A549 (cell line): Measurements from ENCODE around the gene S1PR2. TPM values are rescaled to one million over a fixed set of nuclear protein-coding genes. Genes with fewer than 3 reads are reported as not detected.
"Not testable (repeated sequence)": the region's sequence is repeated elsewhere in the genome, so short reads cannot be mapped to it uniquely, and the experiment has no call there.

Experiments used
- ATAC-seq, 2 experiments: fragments of 200-7000 bp in 1 of 2; fragments of >200 bp in 1 of 2; cut with Nextera tagmentation in 1 of 2; cut with Tn5 transposase in 1 of 2; 3 replicates each; pipeline versions ENCODE4 v1.8.0 to v1.9.1; 2018 to 2020; ENCODE audit warnings: mild to moderate bottlenecking in 1 of 2, moderate library complexity in 1 of 2
- CTCF ChIA-PET: fragments of 300-600 bp; sonication (Branson Sonifier 250); formaldehyde crosslinking; extraction: SDS; loops from one replicate; lab custom pipeline; 2021; ENCODE audit warnings: antibody characterized with exemption, inconsistent platforms; lab: Yijun Ruan, JAX
- POLR2A ChIA-PET: fragments of 350-600 bp; formaldehyde crosslinking; extraction: SDS; loops from one replicate; lab custom pipeline; 2021; ENCODE audit warnings: antibody characterized with exemption, inconsistent platforms; lab: Yijun Ruan, JAX
- DNase-seq, 2 experiments: peaks; one replicate each; pipeline versions ENCODE4 v3.0.0 to v3.0.0-alpha.2; 2011 to 2016; ENCODE audit warnings: low read depth in 1 of 2, low spot score in 1 of 2
- FAIRE-seq: peaks from 2 replicates; lab custom pipeline; 2011; peaks lifted over from hg19 to GRCh38; lab: Jason Lieb, UNC
- H3K27ac ChIP-seq, 2 experiments: fragments of >200 bp; sonication (Bioruptor Twin); formaldehyde crosslinking; 3 replicates each; pipeline ENCODE4 v1.5.1; 2016 to 2017
- H3K4me1 ChIP-seq: fragments of >200 bp; sonication (Bioruptor Twin); formaldehyde crosslinking; 3 replicates; pipeline ENCODE4 v1.6.1; 2016
- H3K4me2 ChIP-seq: fragments of >200 bp; sonication (Bioruptor Twin); formaldehyde crosslinking; 3 replicates; pipeline ENCODE4 v1.6.1; 2016
- H3K4me3 ChIP-seq: fragments of >200 bp; sonication (Bioruptor Twin); formaldehyde crosslinking; 3 replicates; pipeline ENCODE4 v1.5.1; 2016
- H3K9me3 ChIP-seq: fragments of >200 bp; sonication (Bioruptor Twin); formaldehyde crosslinking; 3 replicates; pipeline ENCODE4 v1.6.1; 2016
- CEBPB ChIP-seq, 2 experiments: fragments of >200 bp in 1 of 2; sonication (Bioruptor Twin) in 1 of 2; formaldehyde crosslinking in 1 of 2; IDR thresholded peaks; 2 replicates each; pipeline ENCODE4 v1.6.1; 2012 to 2016
- CHD4 ChIP-seq: fragments of 200-600 bp; sonication (generic); IDR thresholded peaks from 2 replicates; pipeline ENCODE4 v1.6.1; 2016; ENCODE audit warnings: antibody characterized with exemption, mild to moderate bottlenecking, borderline replicate concordance
- CTCF ChIP-seq: fragments of >200 bp; sonication (Bioruptor Twin); formaldehyde crosslinking; IDR thresholded peaks from 3 replicates; pipeline ENCODE4 v1.5.1; 2016
- JUNB ChIP-seq: fragments of >200 bp; sonication (Bioruptor Twin); formaldehyde crosslinking; IDR thresholded peaks from 2 replicates; pipeline ENCODE4 v1.6.1; 2016
- KDM1A ChIP-seq: fragments of 200-600 bp; sonication (generic); IDR thresholded peaks from 2 replicates; pipeline ENCODE4 v1.6.1; 2016; ENCODE audit warnings: low read depth, mild to moderate bottlenecking
- KDM5A ChIP-seq: fragments of 200-600 bp; sonication (generic); IDR thresholded peaks from 2 replicates; pipeline ENCODE4 v1.6.1; 2016; ENCODE audit warnings: antibody characterized with exemption, mild to moderate bottlenecking
- NFE2L2 ChIP-seq: fragments of 150-350 bp; conservative IDR thresholded peaks from 2 replicates; pipeline ENCODE4 v1.6.1; 2014; ENCODE audit warnings: low read length
- NR3C1 ChIP-seq: fragments of >200 bp; sonication (Bioruptor Twin); formaldehyde crosslinking; IDR thresholded peaks from 3 replicates; pipeline ENCODE4 v1.6.1; 2017
- POLR2A ChIP-seq: IDR thresholded peaks from 2 replicates; pipeline ENCODE4 v1.6.1; 2012; ENCODE audit warnings: mild to moderate bottlenecking, low read length
- RCOR1 ChIP-seq: fragments of 150-350 bp; IDR thresholded peaks from 2 replicates; pipeline ENCODE4 v1.6.1; 2014; ENCODE audit warnings: antibody characterized with exemption, low read length, low read depth
- RNF2 ChIP-seq: fragments of 200-600 bp; sonication (generic); IDR thresholded peaks from 2 replicates; pipeline ENCODE4 v1.6.1; 2016; ENCODE audit warnings: low read depth, mild to moderate bottlenecking, antibody characterized with exemption, moderate library complexity, borderline replicate concordance
- SMC3 ChIP-seq: fragments of >200 bp; sonication (Bioruptor Twin); formaldehyde crosslinking; IDR thresholded peaks from 3 replicates; pipeline ENCODE4 v1.6.1; 2018; ENCODE audit warnings: inconsistent platforms
- ZSCAN20 ChIP-seq: fragments of 250-450 bp; sonication (Bioruptor Pico); IDR thresholded peaks from 2 replicates; pipeline ENCODE4 v1.8.0; 2022; ENCODE audit warnings: mild to moderate bottlenecking, moderate library complexity
- WGBS: methylation state at CpG from one replicate; pipeline ENCODE4 v1.1.6; 2017; ENCODE audit errors: missing lambda C conversion rate; 5-methylcytosine and 5-hydroxymethylcytosine counted together
- polyA plus RNA-seq, 4 experiments: library from polyadenylated mRNA; depleted of rRNA in 3 of 4; stranded (reverse); fragments of >200 nt; fragmentation: RNase III in 1 of 4; extraction: RNeasy Plus Mini Kit Qiagen cat#74134 plus additional on column Dnase treatment in 1 of 4; gene quantifications; 2 replicates in 3 of 4; 3 replicates in 1 of 4; pipeline ENCODE4 v1.2.3, GENCODE V29; 2011 to 2017
- TF ChIP-seq, protein P1 (sequence below): fragments of >200 bp; sonication (Bioruptor Twin); formaldehyde crosslinking; IDR thresholded peaks from 2 replicates; pipeline ENCODE4 v1.6.1; 2016

The S1PR2 gene
- polyA plus RNA-seq, 2 of the 4 experiments (the other 2 are of a cell fraction): 0.72 to 0.87 TPM

DNA sequence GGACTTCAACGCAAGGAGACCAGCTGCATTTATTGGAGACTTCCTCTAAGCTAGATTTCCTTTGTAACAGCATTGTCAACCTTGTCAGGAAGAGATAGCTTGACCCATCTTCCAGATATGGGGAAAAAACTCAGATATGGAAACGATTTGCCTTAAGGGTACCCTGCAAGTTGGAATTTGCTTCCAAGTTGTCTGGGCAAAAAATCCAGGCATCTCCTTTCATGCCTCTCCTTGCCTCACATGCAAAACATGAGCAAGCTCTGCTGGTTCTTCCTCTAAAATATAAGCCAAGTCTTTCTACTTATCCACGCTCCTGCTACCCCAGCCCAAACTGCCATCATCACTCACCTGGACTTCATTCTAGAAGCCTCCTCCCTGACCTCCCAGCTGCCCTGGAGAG lies 30.0 kb downstream of the S1PR2 start:
- H3K4me2 ChIP-seq: no peak overlapping the region
- no peak overlapping the region for H3K27ac ChIP-seq
- 66% methylated on average over 3 of the region's 3 CpGs for WGBS
- ATAC-seq (no peak), FAIRE-seq (no peak), DNase-seq (no peak)
- no peak for TF ChIP-seq ZSCAN20 (CRISPR knock-in tag)
- TF ChIP-seq SMC3: no peak
- TF ChIP-seq KDM5A: no peak
- no peak for TF ChIP-seq POLR2A
- no peak for TF ChIP-seq NR3C1
- no peak for TF ChIP-seq JUNB
- no peak for TF ChIP-seq CHD4
- no peak for TF ChIP-seq CEBPB (IDR thresholded peaks at IDR 0.05)
- no peak for TF ChIP-seq RCOR1
- TF ChIP-seq CTCF: no peak
- TF ChIP-seq RNF2: no peak
- TF ChIP-seq, protein P1, sequence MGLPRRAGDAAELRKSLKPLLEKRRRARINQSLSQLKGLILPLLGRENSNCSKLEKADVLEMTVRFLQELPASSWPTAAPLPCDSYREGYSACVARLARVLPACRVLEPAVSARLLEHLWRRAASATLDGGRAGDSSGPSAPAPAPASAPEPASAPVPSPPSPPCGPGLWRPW: no peak
- no peak for TF ChIP-seq NFE2L2
- no peak overlapping the region for H3K4me3 ChIP-seq
- no peaks in the 10 kb centered on the region for H3K4me1 ChIP-seq
- no peaks in the 10 kb centered on the region for H3K9me3 ChIP-seq
- ChIA-PET CTCF (no interaction called here), POLR2A (no interaction called here)

GRCh38 chr19:10200101-10200500 lies 31.0 kb downstream of the S1PR2 start:
- POLR2A ChIA-PET: interaction anchor here (0.6 kb wide), 1 partner anchor 142 kb away, joined by 4 read pairs; no protein-coding TSS in a partner anchor
- not testable (repeated sequence) for H3K4me1 ChIP-seq, H3K4me2 ChIP-seq, H3K9me3 ChIP-seq, H3K27ac ChIP-seq, ATAC-seq, FAIRE-seq, DNase-seq, H3K4me3 ChIP-seq
- 87% methylated on average over 13 of the region's 15 CpGs for WGBS
- CTCF ChIA-PET: interaction anchor here (1.0 kb wide), 1 partner anchor 269 kb away, joined by 3 read pairs; no protein-coding TSS in a partner anchor

DNA sequence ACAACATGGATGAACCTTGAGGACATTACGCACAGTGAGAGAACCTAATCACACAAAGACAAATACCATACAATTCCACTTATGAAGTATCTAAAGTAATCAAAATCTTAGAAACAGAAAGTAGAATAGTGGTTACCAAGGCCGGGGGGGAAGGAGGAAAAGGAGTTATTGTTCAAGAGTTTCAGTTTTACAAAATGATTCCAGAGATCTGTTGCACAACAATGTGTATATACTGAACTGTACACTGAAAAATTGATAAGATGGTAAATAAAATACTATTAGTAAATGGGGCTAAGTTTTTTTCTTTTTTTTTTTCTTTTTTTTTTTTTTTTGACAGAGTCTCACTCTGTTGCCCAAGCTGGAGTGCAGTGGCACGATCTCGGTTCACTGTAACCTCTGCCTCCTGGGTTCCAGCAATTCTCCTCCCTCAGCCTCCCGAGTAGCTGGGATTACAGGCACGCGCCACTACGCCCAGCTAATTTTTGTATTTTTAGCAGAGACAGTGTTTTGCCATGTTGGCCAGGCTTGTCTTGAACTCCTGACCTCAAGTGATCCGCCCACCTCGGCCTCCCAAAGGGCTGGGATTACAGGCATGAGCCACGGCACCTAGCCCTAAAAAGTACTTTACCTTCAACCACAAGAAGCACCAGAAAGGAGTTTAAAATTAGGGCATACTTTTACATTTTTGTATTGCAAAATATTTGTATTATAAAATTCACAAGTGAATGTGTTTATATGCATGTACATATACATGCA lies 32.1 kb downstream of the S1PR2 start:
- not testable (repeated sequence) for H3K27ac ChIP-seq, H3K4me1 ChIP-seq, H3K9me3 ChIP-seq, DNase-seq, H3K4me3 ChIP-seq, ATAC-seq, H3K4me2 ChIP-seq, FAIRE-seq
- CTCF ChIA-PET: interaction anchor here (0.5 to 1.0 kb wide), 2 partner anchors 60 to 200 kb away, joined by 3 read pairs; no protein-coding TSS in a partner anchor
- 61% methylated on average over 11 of the region's 11 CpGs for WGBS
- POLR2A ChIA-PET: interaction anchor here (0.6 to 0.7 kb wide), 2 partner anchors 144 to 236 kb away, joined by 3 to 4 read pairs; no protein-coding TSS in a partner anchor

DNA sequence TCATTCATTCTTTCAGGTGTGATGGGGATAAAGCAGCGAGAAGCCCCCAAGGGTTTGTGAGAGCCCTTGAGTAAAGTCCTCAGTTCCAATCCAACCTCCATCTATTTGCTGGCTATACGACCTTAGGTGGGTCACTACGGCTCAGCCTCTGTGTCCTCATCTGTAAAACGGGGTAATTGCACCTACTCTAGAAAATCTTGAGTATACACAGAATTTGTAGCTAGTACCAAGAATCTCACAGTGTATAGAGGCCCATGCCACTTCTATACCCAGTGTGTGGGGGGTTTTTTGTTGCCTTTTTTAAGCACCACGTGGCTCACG lies 36.0 kb downstream of the S1PR2 start:
- WGBS: 29% methylated on average over 6 of the region's 6 CpGs
- ChIA-PET POLR2A (no interaction called here), CTCF (interaction anchor here (0.7 to 1.1 kb wide), 3 partner anchors 12 to 55 kb away, joined by 3 to 5 read pairs (median 4); no protein-coding TSS in a partner anchor)
- Histone ChIP-seq H3K27ac (peak overlapping the region; percentile 86 to 100), H3K4me1 (peaks cover 16% of the 10 kb centered on the region), H3K9me3 (no peaks in the 10 kb centered on the region), H3K4me3 (peak overlapping the region; percentile 84), H3K4me2 (peak overlapping the region; percentile 70)
- TF ChIP-seq NFE2L2 (no peak), KDM1A (peak; percentile 83; the same call in 1 of the 2 replicates)
- FAIRE-seq (no peak), DNase-seq (no peak), ATAC-seq (peak; percentile 48 to 52; a peak in 5 of 6 replicates)
